H4 (cell line): ENCODE data around the gene NXNL1. TPM values are rescaled to one million over a fixed set of nuclear protein-coding genes. Genes with fewer than 3 reads are reported as not detected.

Experiments used
- DNase-seq: peaks from one replicate; pipeline ENCODE4 v3.0.0-alpha.2; 2015; ENCODE audit warnings: low spot score
- total RNA-seq: library from RNA; depleted of rRNA; stranded (reverse); fragments of >200 nt; shearing (Covaris generic); gene quantifications from 2 replicates; pipeline ENCODE4 v1.2.3, GENCODE V29; 2014; rRNA removed

Gene NXNL1
- total RNA-seq, 1 experiment from 2014 or later: not detected

DNA sequence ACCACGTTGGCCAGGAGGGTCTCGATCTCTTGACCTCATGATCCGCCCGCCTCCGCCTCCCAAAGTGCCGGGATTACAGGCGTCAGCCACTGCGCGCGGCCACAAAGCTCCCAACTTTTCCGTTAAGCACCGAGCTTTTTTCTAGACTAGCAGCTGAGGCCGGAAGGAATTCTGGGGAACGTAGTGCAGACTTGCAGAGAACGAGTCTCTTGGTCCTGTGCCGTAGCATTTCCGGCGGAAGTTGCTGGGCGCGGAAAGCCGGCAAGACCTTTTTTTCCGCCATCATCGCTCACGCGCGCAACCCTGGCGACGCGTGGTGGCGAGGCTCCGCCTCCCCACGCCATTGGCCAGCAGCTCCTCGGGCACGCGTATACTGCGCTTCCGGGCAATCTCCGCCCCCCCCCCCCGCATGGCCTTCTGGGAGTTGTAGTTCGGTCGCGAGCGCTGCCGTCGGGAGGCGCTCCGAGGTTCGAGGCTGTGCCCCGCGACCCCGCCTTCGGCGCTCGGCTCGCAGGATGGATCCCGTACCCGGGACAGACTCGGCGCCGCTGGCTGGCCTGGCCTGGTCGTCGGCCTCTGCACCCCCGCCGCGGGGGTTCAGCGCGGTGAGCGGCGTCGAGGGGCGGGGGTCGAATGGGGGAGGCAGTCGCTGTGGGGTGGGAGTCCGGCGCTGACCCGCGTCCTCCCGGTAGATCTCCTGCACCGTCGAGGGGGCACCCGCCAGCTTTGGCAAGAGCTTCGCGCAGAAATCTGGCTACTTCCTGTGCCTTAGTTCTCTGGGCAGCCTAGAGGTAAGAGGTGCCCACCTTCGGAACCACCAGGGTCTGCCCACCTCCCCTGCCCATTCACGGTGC, 40.9 kb downstream of the NXNL1 start, which contains the start of gene MVB12A:
Gene MVB12A, plus strand, starts transcription at position 427 of the 854 bp plus-strand sequence. Its CDS starts 89 bp downstream, at position 516.
- DNase-seq: peak; percentile 100

DNA sequence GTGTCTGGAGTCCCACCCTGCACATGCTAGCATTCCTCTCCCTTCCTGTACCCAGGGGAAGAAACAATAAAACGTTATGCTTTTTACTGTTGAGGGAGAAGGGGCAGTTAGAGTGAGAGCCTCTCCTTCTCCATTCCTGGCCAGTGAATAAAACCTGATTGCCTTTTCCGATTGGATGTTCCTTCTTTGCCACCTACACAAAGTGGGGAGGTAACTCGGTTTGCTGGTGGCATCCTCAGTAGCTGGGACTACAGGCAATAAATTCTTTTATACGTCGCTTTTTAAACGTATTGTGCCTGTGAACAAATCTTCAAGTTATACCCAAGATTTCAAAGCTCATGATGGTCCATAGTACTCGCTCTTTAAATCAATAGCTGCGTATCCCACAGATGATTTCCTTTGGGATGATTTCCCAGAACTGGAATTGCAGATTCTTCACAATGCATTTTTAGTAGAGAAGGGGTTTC, 41.5 kb downstream of the NXNL1 start:
- DNase-seq: no peak

DNA sequence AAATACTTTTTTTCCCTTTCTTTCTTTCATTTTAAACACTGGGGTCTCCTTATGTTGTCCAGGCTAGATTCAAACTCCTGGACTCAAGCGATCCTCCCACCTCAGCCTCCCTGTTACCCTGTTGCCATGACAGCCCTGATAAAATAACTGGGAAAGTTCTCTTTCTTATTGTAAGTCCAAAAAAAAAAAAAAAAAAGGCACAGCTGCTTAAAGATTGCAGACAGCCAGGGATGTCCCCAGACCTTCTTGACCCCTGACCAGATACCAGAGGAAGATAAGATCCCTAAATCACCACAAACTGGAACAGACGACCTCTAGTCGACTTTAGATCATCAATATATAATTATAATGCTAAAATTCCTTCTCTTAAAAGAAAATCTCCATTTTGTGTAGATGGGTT, 42.0 kb downstream of the NXNL1 start:
- no peak for DNase-seq

DNA sequence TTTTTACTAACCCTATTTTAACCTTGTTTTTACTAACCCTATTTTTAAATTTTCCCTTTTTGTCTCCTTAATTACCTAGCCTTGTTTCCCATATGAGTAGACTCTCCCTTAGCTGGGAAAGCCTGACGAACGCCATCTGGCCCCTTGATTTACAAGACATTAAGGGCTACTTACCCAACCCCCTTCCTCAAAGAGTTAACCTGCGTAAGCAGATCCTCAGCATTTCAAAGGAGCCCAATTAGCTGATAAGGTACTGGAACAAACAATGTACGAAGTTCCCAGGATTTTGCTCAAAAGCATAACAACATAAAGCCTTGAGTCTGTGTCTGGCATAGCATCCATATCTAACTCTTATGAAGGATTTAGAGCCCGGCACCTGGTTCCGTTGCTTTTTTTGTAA, 45.6 kb downstream of the NXNL1 start:
- DNase-seq: no peak

DNA sequence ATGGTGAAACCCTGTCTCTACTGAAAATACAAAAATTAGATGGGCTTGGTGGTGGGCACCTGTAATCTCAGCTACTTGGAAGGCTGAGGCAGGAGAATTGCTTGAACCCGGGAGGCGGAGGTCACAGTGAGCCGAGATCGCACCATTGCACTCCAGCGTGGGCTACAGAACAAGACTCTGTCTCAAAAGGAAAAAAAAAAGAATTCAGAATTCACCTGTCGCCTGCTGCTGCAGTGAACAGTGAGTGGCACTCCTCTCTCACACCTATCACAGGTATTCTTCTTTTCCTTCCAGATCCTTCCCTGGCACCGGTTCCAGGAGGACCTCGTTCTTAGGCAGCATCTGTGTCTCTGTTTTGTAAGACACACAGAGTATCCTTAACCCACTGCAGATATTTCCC, 46.6 kb downstream of the NXNL1 start:
- no peak for DNase-seq

DNA sequence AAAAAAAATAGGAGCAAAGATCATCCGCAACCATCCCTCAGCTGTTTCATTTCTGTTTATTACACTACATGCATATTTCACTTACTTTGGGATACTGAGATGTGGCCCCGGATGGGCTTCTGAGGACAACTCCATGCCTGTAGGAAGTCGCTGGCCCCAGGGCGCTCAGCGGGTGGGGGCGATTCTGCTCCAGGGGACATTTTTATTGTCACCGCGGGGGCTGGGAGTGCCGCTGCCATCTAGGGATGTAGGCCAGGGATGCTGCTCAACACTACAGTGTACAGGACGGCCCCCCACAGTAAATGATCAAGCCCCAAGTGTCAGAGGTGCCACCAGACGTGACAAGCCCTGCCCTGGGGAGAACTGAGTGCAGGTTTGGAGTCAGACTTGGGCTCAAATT, 48.9 kb downstream of the NXNL1 start:
- DNase-seq: no peak

DNA sequence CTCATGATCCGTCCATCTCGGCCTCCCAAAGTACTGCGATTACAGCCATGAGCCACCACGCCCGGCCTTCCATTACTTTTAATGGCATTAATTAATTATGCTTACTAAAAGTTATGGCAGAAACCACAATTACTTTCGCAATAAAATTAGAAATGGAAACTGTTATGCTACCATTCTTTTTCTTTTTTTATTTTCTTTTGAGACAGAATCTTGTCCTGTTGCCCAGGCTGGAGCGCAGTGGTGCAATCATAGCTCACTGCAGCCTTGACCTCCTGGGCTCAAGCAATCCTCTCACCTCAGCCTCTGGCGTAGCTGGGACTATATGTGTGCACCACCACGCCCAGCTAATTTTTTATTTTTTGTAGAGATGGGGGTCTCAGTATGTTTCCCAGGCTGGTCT, 50.7 kb downstream of the NXNL1 start:
- DNase-seq: no peak

DNA sequence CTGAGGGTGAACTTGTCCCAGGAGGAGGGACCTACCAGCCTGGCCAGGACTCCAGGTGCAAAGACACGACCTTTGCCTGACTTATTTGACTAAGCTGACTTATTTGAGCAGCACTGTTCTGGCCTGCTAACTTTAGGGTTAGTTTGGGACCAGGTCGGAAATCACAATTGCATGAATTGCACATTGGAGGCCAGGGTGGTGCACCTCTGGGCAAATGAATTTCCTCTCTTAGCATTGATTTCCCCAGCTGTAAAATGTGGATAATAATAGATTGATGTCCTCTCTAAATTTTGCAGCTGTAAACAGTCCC, 53.9 kb downstream of the NXNL1 start:
- DNase-seq: no peak

DNA sequence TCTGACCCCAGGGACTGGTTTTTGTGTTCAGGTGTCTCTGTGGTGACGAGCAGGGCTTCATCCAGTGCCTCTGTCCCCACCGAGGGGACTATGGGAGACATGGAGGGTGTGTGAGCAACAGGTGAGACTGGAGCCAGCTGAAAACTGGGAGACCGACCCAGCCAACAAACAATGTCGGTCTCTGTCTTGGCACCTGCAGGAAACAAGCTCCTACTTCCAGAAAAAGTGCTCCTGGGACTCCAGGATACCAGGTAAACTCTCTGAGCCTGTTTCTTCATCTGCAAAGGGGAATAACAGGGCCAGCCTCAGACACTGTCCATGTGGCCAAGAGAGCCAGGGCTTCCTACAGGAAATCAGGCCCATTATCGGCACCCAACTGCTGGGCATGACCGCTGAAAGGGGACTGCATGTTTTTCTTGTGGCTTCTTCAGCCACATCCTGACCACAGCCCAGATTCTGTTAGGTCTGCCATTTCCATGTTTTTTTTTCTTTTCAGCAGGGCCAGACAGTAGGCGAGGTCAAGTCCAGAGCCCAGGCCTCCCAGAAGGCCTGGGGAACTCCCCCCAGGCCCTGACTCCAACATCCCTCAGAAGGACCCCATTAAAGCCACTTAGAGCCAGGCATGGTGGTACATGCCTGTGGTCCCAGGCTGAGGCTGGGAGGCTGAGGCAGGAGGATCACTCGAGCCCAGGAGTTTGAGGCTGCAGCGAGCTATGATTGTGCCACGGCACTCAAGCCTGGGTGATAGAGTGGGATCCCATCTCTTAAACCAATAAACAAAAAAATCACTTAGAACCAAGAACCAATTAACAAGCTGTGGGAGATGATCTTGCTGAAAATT, 54.5 kb downstream of the NXNL1 start:
- DNase-seq: peak; percentile 97

Other genes starting within 250 kb of the NXNL1 start
- gene USE1, start 245.6 kb downstream of the NXNL1 start, total RNA-seq: 43.2 and 43.4 TPM in 2 replicates
- 6.8 and 8.8 TPM in 2 replicates for gene OCEL1, start 234.7 kb downstream of the NXNL1 start, total RNA-seq
- gene NR2F6, start 215.0 kb downstream of the NXNL1 start, total RNA-seq: 24.8 and 38.6 TPM in 2 replicates
- not detected in 2 replicates for gene USHBP1, start 196.2 kb downstream of the NXNL1 start, total RNA-seq
- gene BABAM1, start 193.5 kb downstream of the NXNL1 start, total RNA-seq: 154 and 167 TPM in 2 replicates
- gene ANKLE1, start 179.0 kb downstream of the NXNL1 start, total RNA-seq: 0.06 TPM in 1 of 2 replicates, not detected in the other
- 3.5 and 7.5 TPM in 2 replicates for gene ABHD8, start 157.5 kb downstream of the NXNL1 start, total RNA-seq
- 48.0 and 76.2 TPM in 2 replicates for gene MRPL34, start 155.1 kb downstream of the NXNL1 start, total RNA-seq
- 20.0 and 34.3 TPM in 2 replicates for gene DDA1, start 151.4 kb downstream of the NXNL1 start, total RNA-seq
- 1.4 and 3.2 TPM in 2 replicates for gene ANO8, start 126.1 kb downstream of the NXNL1 start, total RNA-seq
- gene GTPBP3, start 123.4 kb downstream of the NXNL1 start, total RNA-seq: 10.2 and 21.7 TPM in 2 replicates
- not detected in 2 replicates for gene PLVAP, start 83.6 kb downstream of the NXNL1 start, total RNA-seq
- gene CCDC194, start 66.7 kb downstream of the NXNL1 start, total RNA-seq: not detected in 2 replicates
- 273 and 396 TPM in 2 replicates for gene BST2, start 55.3 kb downstream of the NXNL1 start, total RNA-seq
- gene MVB12A, start 40.9 kb downstream of the NXNL1 start, total RNA-seq: 155 and 216 TPM in 2 replicates
- gene TMEM221, start 12.3 kb downstream of the NXNL1 start, total RNA-seq: 0.27 and 1.1 TPM in 2 replicates
- gene SLC27A1, start 9.6 kb upstream of the NXNL1 start, total RNA-seq: 3.6 and 4.8 TPM in 2 replicates
- 80.9 and 96.4 TPM in 2 replicates for gene PGLS, start 50.7 kb upstream of the NXNL1 start, total RNA-seq
- 89.9 and 95.2 TPM in 2 replicates for gene COLGALT1, start 94.7 kb upstream of the NXNL1 start, total RNA-seq
- 0.04 TPM in 1 of 2 replicates, not detected in the other for gene UNC13A, start 227.4 kb upstream of the NXNL1 start, total RNA-seq